Natural killer cell (primary cell): Measurements from ENCODE around the gene CSNK2A2. TPM values are rescaled to one million over a fixed set of nuclear protein-coding genes. Genes with fewer than 3 reads are reported as not detected.

Experiments used
- ATAC-seq, 3 donors: fragments of 150-1000 bp in 2 of 3; fragments of 200-7000 bp in 1 of 3; cut with Tn5 transposase; 1 replicate in 1 of 3; 2 replicates in 2 of 3; pipeline ENCODE4 v1.10.0; 2021; ENCODE audit warnings: mild to moderate bottlenecking in 2 of 3, moderate library complexity in 2 of 3
- DNase-seq, 2 donors: peaks; one replicate each; pipeline versions ENCODE4 v3.0.0 to v3.0.0-alpha.2; 2013 to 2021; ENCODE audit warnings: mixed read lengths in 1 of 2
- H3K27ac ChIP-seq: one replicate; pipeline ENCODE4 v1.5.1; 2013; ENCODE audit warnings: mild to moderate bottlenecking, low read length
- H3K27me3 ChIP-seq: one replicate; pipeline ENCODE4 v1.6.1; 2013; ENCODE audit warnings: low read length; ENCODE audit not compliant: control insufficient read depth, insufficient read depth
- H3K36me3 ChIP-seq: one replicate; pipeline ENCODE4 v1.6.1; 2013; ENCODE audit warnings: low read length; ENCODE audit not compliant: control insufficient read depth, insufficient read depth
- H3K4me1 ChIP-seq: one replicate; pipeline ENCODE4 v1.6.1; 2013; ENCODE audit warnings: low read length; ENCODE audit not compliant: control insufficient read depth, insufficient read depth
- H3K4me3 ChIP-seq: one replicate; pipeline ENCODE4 v1.5.1; 2013; ENCODE audit warnings: low read length
- H3K9me3 ChIP-seq: one replicate; pipeline ENCODE4 v1.6.1; 2013; ENCODE audit warnings: low read length; ENCODE audit not compliant: control insufficient read depth, insufficient read depth
- H3K27ac Mint-ChIP-seq, 2 donors: one replicate each; pipeline ENCODE4 v1.8.0; 2022; ENCODE audit warnings: mild to moderate bottlenecking in 2 of 2, mixed read lengths in 2 of 2, moderate library complexity in 1 of 2
- H3K27me3 Mint-ChIP-seq, 2 donors: one replicate each; pipeline ENCODE4 v1.8.0; 2022; ENCODE audit warnings: low read depth in 2 of 2, mixed read lengths in 2 of 2
- H3K36me3 Mint-ChIP-seq: one replicate; pipeline ENCODE4 v1.8.0; 2022; ENCODE audit warnings: mixed read lengths
- H3K4me1 Mint-ChIP-seq, 2 donors: one replicate each; pipeline ENCODE4 v1.8.0; 2022; ENCODE audit warnings: mixed read lengths in 2 of 2
- H3K4me3 Mint-ChIP-seq: one replicate; pipeline ENCODE4 v1.8.0; 2022; ENCODE audit warnings: mild to moderate bottlenecking, moderate library complexity, mixed read lengths
- H3K9me3 Mint-ChIP-seq, 2 donors: one replicate each; pipeline ENCODE4 v1.8.0; 2022; ENCODE audit warnings: mixed read lengths in 2 of 2
- WGBS: methylation state at CpG from one replicate; pipeline ENCODE4 v1.1.7; 2013; ENCODE audit warnings: missing lambda C conversion rate; ENCODE audit not compliant: insufficient coverage; 5-methylcytosine and 5-hydroxymethylcytosine counted together
- intact Hi-C: fragments of 100-400 bp; cut with micrococcal nuclease; formaldehyde crosslinking; loops from one replicate; pipeline ENCODE4 v1.14.2; 2022
- total RNA-seq, 4 donors: library from RNA; stranded (reverse); fragments of 120-200 nt in 1 of 4; gene quantifications; one replicate each; pipeline versions ENCODE4 v1.2.3 to v1.2.4, GENCODE V29; 2013 to 2022
- TF ChIP-seq, protein P1 (sequence below): fragments of 200-600 bp; IDR thresholded peaks from one replicate; pipeline ENCODE4 v1.8.0; 2022; ENCODE audit warnings: antibody characterized with exemption

Gene CSNK2A2
- total RNA-seq, 3 donors from 2014 or later (not counting 1 experiment from before 2014, with no cell fraction given) = 53.2 to 61.1 (median 59.9) TPM

GRCh38 chr16:58230259-58230658, 32.4 kb upstream of the CSNK2A2 start:
- Mint-ChIP-seq H3K9me3 (no peaks in the 10 kb centered on the region), H3K27ac (no peak overlapping the region), H3K4me3 (no peak overlapping the region), H3K4me1 (no peaks in the 10 kb centered on the region), H3K27me3 (peaks cover 16 to 26% of the 10 kb centered on the region in 2 donors), H3K36me3 (no peaks in the 10 kb centered on the region)
- Histone ChIP-seq H3K27ac (no peak overlapping the region), H3K9me3 (no peaks in the 10 kb centered on the region), H3K27me3 (no peaks in the 10 kb centered on the region), H3K4me3 (no peak overlapping the region), H3K36me3 (no peaks in the 10 kb centered on the region), H3K4me1 (no peaks in the 10 kb centered on the region)
- WGBS = 97% methylated on average over 3 of the region's 8 CpGs
- intact Hi-C loops = no loop called here
- no peak for DNase-seq
- ATAC-seq = no peak
- TF ChIP-seq, protein P1, sequence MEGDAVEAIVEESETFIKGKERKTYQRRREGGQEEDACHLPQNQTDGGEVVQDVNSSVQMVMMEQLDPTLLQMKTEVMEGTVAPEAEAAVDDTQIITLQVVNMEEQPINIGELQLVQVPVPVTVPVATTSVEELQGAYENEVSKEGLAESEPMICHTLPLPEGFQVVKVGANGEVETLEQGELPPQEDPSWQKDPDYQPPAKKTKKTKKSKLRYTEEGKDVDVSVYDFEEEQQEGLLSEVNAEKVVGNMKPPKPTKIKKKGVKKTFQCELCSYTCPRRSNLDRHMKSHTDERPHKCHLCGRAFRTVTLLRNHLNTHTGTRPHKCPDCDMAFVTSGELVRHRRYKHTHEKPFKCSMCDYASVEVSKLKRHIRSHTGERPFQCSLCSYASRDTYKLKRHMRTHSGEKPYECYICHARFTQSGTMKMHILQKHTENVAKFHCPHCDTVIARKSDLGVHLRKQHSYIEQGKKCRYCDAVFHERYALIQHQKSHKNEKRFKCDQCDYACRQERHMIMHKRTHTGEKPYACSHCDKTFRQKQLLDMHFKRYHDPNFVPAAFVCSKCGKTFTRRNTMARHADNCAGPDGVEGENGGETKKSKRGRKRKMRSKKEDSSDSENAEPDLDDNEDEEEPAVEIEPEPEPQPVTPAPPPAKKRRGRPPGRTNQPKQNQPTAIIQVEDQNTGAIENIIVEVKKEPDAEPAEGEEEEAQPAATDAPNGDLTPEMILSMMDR = no peak

- no peak overlapping the region for H3K27ac ChIP-seq
- no peaks in the 10 kb centered on the region for H3K9me3 ChIP-seq
- H3K4me3 ChIP-seq = no peak overlapping the region
- 85% methylated on average over 3 of the region's 3 CpGs for WGBS
- Mint-ChIP-seq H3K4me3 (no peak overlapping the region), H3K4me1 (no peaks in the 10 kb centered on the region), H3K27ac (no peak overlapping the region), H3K27me3 (peaks cover 16 to 34% of the 10 kb centered on the region in 2 donors), H3K36me3 (no peaks in the 10 kb centered on the region), H3K9me3 (no peaks in the 10 kb centered on the region)
- no peak for DNase-seq
- H3K27me3 ChIP-seq = no peaks in the 10 kb centered on the region
- H3K4me1 ChIP-seq = no peaks in the 10 kb centered on the region
- TF ChIP-seq, protein P1 = no peak
- ATAC-seq = no peak
- intact Hi-C loops = no loop called here
- no peaks in the 10 kb centered on the region for H3K36me3 ChIP-seq
These were observed 28.9 kb upstream of the CSNK2A2 start for GRCh38 chr16:58226790-58227189.

DNA sequence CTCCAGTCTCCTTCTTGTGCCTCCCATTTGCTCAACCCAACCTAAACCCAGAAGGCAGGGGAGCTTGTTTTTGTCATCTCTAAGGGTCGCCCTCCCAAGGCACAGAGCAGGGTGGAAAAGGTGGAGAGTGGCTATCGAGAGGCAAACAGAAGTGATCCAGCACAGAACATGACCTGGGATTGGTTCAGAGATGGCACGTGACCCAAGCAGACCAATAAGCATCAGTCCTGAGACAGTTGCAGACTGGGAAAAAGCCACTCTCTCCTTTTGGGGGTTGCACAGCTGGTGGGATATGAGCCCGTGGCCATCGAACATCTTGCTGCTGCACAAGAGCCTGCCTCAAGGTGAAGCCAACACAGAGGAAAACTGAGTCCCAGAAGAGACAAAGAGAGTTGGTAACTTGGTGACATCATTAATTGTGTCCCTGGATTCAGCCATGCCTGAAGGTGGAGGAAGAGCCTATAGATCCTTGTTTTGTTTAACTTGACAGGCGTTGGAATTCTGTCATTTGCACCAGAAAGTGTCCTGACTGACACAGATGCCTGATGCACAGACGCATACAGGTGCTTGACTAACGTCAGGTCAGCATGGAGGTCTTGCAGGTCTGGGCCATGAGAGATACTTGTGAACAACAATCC, 28.2 kb upstream of the CSNK2A2 start:
- Mint-ChIP-seq H3K27ac (no peak overlapping the region), H3K4me3 (no peak overlapping the region), H3K27me3 (peaks cover 16 to 34% of the 10 kb centered on the region in 2 donors), H3K36me3 (no peaks in the 10 kb centered on the region), H3K9me3 (no peaks in the 10 kb centered on the region), H3K4me1 (no peaks in the 10 kb centered on the region)
- Histone ChIP-seq H3K27me3 (no peaks in the 10 kb centered on the region), H3K36me3 (no peaks in the 10 kb centered on the region), H3K4me1 (no peaks in the 10 kb centered on the region), H3K4me3 (no peak overlapping the region), H3K27ac (no peak overlapping the region), H3K9me3 (no peaks in the 10 kb centered on the region)
- no peak for DNase-seq
- 89% methylated on average over 8 of the region's 8 CpGs for WGBS
- TF ChIP-seq, protein P1 = no peak
- no peak for ATAC-seq
- intact Hi-C loops = no loop called here
